Omental fat pad (tissue), 4 donors: ENCODE measurements around the gene NPVF. TPM values are rescaled to one million over a fixed set of nuclear protein-coding genes. Genes with fewer than 3 reads are reported as not detected.
A peak's percentile ranks its signal among the peaks of the same experiment; 100 is the strongest.

Experiments
- ATAC-seq: fragments of 150-250 bp; one replicate; pipeline ENCODE4 v1.9.1; 2016; ENCODE audit warnings: mild to moderate bottlenecking, moderate library complexity; ENCODE audit not compliant: low FRiP score
- DNase-seq: peaks from one replicate; pipeline ENCODE4 v3.0.0-alpha.2; 2019; ENCODE audit warnings: low spot score
- total RNA-seq, 4 donors: library from RNA; depleted of rRNA; stranded (reverse); fragments of >200 nt; gene quantifications; one replicate each; pipeline ENCODE4 v1.1.0, GENCODE V29; 2016
- TF ChIP-seq, protein P1 (sequence below), 3 donors: fragments of 450-650 bp; IDR thresholded peaks; one replicate each; pipeline ENCODE4 v1.5.1; 2016 to 2017; ENCODE audit warnings: antibody characterized with exemption in 3 of 3, mild to moderate bottlenecking in 3 of 3, moderate library complexity in 2 of 3

The NPVF gene
- total RNA-seq, 4 donors from 2014 or later = not detected

DNA sequence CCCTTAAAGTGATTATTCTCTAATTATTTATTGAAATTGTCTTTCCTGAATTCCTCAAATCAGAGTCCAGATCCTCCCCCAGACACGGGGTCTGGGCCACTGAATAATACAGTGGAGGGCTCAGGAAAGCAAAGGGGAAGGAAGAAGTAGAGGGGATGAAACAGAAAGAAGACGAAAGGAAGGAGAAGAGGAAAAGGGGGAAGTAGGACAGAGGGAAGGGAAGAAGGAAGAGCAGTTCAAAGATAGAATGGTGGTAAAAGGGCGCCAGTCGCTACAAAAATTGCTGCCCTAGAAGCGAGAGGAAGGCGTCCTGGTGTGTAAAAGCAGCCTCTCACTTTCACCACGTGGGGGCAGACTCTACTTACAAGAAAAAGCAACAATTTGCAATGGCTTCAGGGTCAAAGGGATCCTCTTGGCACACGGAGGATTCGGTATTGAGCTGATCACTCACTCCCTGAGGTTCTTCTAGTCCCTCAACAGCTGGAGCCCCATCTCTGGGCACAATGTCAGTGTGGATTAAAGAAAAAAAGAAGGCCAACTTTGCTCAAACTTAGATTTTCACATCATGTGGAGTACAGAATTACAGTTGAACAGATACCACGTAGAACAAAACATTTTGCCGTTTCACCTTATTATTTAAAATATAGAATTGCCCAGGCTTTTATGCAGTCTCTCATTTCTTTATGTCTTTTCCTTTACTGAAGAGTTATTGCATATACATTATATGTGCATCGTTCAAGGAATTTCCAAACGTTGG, 31.4 kb upstream of the NPVF start:
- ATAC-seq (peak; percentile 52), DNase-seq (peak; percentile 38)
- TF ChIP-seq, protein P1, sequence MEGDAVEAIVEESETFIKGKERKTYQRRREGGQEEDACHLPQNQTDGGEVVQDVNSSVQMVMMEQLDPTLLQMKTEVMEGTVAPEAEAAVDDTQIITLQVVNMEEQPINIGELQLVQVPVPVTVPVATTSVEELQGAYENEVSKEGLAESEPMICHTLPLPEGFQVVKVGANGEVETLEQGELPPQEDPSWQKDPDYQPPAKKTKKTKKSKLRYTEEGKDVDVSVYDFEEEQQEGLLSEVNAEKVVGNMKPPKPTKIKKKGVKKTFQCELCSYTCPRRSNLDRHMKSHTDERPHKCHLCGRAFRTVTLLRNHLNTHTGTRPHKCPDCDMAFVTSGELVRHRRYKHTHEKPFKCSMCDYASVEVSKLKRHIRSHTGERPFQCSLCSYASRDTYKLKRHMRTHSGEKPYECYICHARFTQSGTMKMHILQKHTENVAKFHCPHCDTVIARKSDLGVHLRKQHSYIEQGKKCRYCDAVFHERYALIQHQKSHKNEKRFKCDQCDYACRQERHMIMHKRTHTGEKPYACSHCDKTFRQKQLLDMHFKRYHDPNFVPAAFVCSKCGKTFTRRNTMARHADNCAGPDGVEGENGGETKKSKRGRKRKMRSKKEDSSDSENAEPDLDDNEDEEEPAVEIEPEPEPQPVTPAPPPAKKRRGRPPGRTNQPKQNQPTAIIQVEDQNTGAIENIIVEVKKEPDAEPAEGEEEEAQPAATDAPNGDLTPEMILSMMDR (IDR thresholded peaks at IDR 0.05) = peak in 1 of 3 donors; percentile 50

DNA sequence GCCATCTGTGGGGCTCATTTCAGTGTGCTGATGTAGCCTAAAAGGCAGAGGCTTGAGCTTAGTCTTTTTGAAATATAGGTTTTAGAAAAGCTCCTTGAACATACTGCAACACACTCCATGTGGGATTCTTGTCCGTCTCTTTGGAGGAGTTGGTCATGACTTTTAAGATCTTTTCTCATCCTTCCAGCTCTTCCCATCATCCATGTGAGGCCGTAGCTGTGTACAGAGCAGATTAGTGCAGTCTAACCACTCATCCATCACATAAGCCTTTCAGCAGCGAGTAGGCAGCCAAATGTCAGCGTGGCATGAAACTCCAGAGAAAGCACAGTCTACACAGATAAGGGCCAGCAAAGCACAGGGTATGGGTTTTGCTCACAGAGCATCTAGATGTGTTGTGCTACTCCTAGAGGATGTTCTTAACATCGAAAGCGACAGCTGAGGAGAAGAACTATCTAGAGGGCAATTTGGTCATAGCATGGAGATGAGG, 28.1 kb upstream of the NPVF start:
- ATAC-seq = no peak

DNA sequence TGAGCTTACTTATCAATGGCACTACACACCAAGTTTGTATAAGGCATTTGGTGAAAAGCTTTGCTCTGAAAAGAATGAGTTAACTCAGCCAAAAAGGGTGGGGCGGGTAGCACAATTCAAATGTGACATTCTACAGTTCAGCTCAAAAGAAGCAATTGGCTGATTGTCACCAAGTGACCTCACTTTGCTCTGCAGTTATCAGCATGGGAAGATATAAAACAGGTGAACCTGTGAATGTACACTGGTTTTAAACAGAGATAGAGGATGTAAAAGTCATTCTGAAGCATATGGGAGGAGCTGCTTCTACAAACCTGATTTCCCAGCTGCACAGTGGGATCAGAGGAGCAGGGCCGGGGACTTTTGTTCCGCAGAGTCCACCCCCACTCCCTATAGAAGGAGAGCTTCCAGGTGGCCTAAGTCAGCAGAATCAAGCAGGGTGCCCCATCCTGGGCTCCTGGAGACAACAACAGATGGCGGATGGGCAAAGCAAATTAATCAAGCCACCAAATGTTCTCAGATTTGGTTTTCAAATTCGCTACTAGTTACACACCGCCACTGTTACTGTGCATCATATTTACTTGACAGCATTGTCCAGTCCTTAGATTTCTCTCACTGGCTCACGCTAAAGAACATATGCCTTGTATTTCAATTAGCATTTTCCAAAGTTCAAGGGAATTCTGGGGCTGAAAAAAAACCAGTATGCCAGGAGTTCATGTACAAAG, 27.5 kb upstream of the NPVF start:
- DNase-seq (no peak), ATAC-seq (no peak)
- TF ChIP-seq, protein P1 (IDR thresholded peaks at IDR 0.05) = no peak

More for the DNA sequence above, 28.1 kb upstream of the NPVF start:
- no peak for DNase-seq
- TF ChIP-seq, protein P1 (IDR thresholded peaks at IDR 0.05) = no peak

DNA sequence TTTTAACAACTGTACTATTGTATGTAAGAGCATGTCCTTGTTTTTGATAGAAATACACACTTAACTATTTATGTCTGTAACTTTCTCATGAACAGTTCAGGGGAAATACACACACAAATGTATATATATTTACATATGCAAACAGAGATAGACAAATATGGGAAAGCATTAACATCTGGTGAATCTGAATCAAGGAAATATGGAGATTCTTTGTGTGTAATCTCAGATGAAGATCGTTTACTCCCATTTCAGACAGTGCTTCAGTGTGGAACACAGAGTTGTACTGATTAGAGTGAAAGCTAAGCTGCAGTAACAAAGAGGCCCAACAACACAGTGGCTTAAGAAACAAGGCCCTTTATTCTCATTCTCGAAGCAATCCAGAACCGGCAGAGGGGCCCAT, 26.3 kb upstream of the NPVF start:
- ATAC-seq (no peak), DNase-seq (no peak)
- TF ChIP-seq, protein P1 (IDR thresholded peaks at IDR 0.05) = no peak

DNA sequence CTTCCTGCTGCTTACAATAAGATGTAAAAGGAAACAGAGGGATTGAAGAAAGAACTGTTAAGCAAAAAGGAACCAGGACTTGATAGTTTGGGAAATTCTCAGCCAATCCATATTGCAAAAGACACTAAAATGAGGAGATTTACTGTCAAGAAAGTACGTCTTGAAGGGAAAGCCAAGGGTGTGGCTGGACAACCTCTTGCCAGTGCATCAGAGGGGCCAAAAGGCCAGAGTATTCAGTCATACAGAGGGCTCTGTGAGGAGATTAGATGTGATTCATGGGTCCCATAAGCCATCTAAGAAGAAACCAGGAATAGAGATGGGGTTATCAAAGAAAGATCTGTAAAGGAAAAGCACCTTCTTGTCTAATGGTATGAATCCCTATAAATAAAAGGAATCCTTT, 25.4 kb upstream of the NPVF start:
- DNase-seq (no peak), ATAC-seq (no peak)
- TF ChIP-seq, protein P1 (IDR thresholded peaks at IDR 0.05) = no peak

DNA sequence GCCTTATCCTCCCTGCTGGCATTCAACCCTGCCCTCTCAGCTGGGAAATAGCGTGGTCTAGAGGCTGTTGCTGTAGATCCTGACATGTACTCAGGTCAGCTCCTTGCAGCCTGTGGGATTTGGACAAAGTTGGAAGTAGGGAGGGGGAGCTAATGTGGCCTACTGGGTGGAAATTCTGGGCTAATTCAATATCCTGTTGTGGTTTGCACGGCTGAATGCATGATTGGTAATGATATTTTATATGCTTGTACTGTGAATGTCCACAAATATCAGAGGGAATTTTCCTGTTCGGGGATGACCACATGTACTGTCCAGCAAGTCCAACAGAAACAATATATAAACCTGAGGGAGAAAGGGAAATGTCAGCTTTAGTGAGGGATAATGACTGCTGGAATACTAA, 22.1 kb upstream of the NPVF start:
- ATAC-seq (no peak), DNase-seq (no peak)
- TF ChIP-seq, protein P1 (IDR thresholded peaks at IDR 0.05) = no peak
